Measurements from ENCODE around the gene HCN3. TPM values are rescaled to one million over a fixed set of nuclear protein-coding genes. Genes with fewer than 3 reads are reported as not detected.

HCN3 gene
- total and polyA plus RNA-seq, 8 donors = 0.46 to 13.6 (median 1.9) TPM

DNA sequence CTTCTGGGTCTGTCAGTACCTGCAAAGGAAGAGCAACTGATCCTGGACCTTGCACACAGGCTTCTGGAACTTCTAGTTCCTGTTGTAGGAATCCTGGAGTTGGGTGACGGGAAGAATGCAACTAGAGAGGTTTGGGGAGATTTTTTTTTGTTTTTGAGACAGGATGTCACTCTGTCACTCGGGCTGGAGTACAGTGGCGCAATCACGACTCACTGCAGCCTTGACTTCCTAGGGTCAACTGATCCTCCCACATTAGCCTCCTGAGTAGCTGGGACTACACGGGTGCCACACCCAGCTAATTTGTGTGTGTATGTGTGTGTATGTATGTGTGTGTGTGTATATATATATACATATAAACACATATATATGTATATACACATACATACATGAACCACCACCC is 40.8 kb upstream of the HCN3 start:
- no peak for DNase-seq
- TF ChIP-seq POLR2A (IDR thresholded peaks at IDR 0.05) = no peak
- TF ChIP-seq EP300 (IDR thresholded peaks at IDR 0.05) = no peak
- no peak for TF ChIP-seq CTCF (IDR thresholded peaks at IDR 0.05)
- no peak for TF ChIP-seq POLR2AphosphoS5 (IDR thresholded peaks at IDR 0.05)
- no peak overlapping the region for H3K4me3 ChIP-seq
- no peaks in the 10 kb centered on the region for H3K27me3 ChIP-seq
- peaks cover 15 to 30% (median 26%) of the 10 kb centered on the region in 4 donors for H3K4me1 ChIP-seq
- H3K27ac ChIP-seq = no peak overlapping the region
- no peaks in the 10 kb centered on the region for H3K9me3 ChIP-seq
- WGBS, 5 donors = 75 to 84% (median 82%) methylated on average over 5 of the region's 5 CpGs
- intact Hi-C loops (cut with DNase I; ENCODE audit: low total_unique reads) = no loop called here
- peaks cover 22 to 47% (median 45%) of the 10 kb centered on the region in 4 donors for H3K36me3 ChIP-seq

GRCh38 chr1:155241069-155241679 is 36.1 kb upstream of the HCN3 start:
- peaks cover 15 to 36% (median 33%) of the 10 kb centered on the region in 4 donors for H3K36me3 ChIP-seq
- H3K27me3 ChIP-seq = no peaks in the 10 kb centered on the region
- H3K4me3 ChIP-seq = peak overlapping the region; percentile 35 to 49 (median 47)
- peak overlapping the region in 4 of 5 donors; percentile 33 to 75 (median 56) for H3K27ac ChIP-seq
- no peaks in the 10 kb centered on the region for H3K9me3 ChIP-seq
- 15 to 19% (median 16%) methylated on average over 4 of the region's 4 CpGs for WGBS, 5 donors
- H3K4me1 ChIP-seq = peaks cover 30 to 56% (median 46%) of the 10 kb centered on the region in 4 donors
- no peak for TF ChIP-seq POLR2A (IDR thresholded peaks at IDR 0.05)
- TF ChIP-seq POLR2AphosphoS5 (IDR thresholded peaks at IDR 0.05) = peak; percentile 54 to 94 (median 78)
- DNase-seq = peak; percentile 80 to 93
- intact Hi-C loops (cut with DNase I; ENCODE audit: low total_unique reads) = no loop called here

GRCh38 chr1:155241841-155242264 is 35.4 kb upstream of the HCN3 start:
- no peak for DNase-seq
- H3K9me3 ChIP-seq = no peaks in the 10 kb centered on the region
- H3K4me1 ChIP-seq = peaks cover 30 to 56% (median 46%) of the 10 kb centered on the region in 4 donors
- peaks cover 8 to 31% (median 27%) of the 10 kb centered on the region in 4 donors for H3K36me3 ChIP-seq
- H3K27ac ChIP-seq = peak overlapping the region in 4 of 5 donors; percentile 33 to 75 (median 56)
- intact Hi-C loops (cut with DNase I; ENCODE audit: low total_unique reads) = no loop called here
- 61 to 79% (median 73%) methylated on average over 4 of the region's 4 CpGs for WGBS, 5 donors
- H3K4me3 ChIP-seq = no peak overlapping the region
- no peak for TF ChIP-seq EP300 (IDR thresholded peaks at IDR 0.05)
- TF ChIP-seq POLR2AphosphoS5 (IDR thresholded peaks at IDR 0.05) = no peak
- TF ChIP-seq POLR2A (IDR thresholded peaks at IDR 0.05) = no peak
- TF ChIP-seq CTCF (IDR thresholded peaks at IDR 0.05) = no peak
- no peaks in the 10 kb centered on the region for H3K27me3 ChIP-seq

GRCh38 chr1:155242805-155243358 is 34.4 kb upstream of the HCN3 start:
- H3K27ac ChIP-seq = peak overlapping the region in 4 of 5 donors; percentile 91 to 95 (median 94)
- no peak for TF ChIP-seq EP300 (IDR thresholded peaks at IDR 0.05)
- TF ChIP-seq POLR2AphosphoS5 (IDR thresholded peaks at IDR 0.05) = no peak
- no peak for TF ChIP-seq CTCF (IDR thresholded peaks at IDR 0.05)
- no peak for TF ChIP-seq POLR2A (IDR thresholded peaks at IDR 0.05)
- peaks cover 9 to 31% (median 26%) of the 10 kb centered on the region in 4 donors for H3K36me3 ChIP-seq
- no peaks in the 10 kb centered on the region for H3K27me3 ChIP-seq
- DNase-seq = no peak
- intact Hi-C loops (cut with DNase I; ENCODE audit: low total_unique reads) = no loop called here
- H3K4me3 ChIP-seq = peak overlapping the region in 1 of 4 donors; percentile 60
- H3K4me1 ChIP-seq = peaks cover 30 to 56% (median 46%) of the 10 kb centered on the region in 4 donors
- no peaks in the 10 kb centered on the region for H3K9me3 ChIP-seq
- WGBS, 5 donors = 71 to 86% (median 79%) methylated on average over 3 of the region's 3 CpGs
